CD14-positive monocyte (primary cell): Measurements from ENCODE around the gene CENPC. TPM values are rescaled to one million over a fixed set of nuclear protein-coding genes. Genes with fewer than 3 reads are reported as not detected.

Experiments
- DNase-seq, 3 donors: peaks; one replicate each; pipeline ENCODE4 v3.0.0-alpha.2; 2011 to 2022
- H2AFZ ChIP-seq: 2 replicates; pipeline ENCODE4 v1.6.0; 2012; ENCODE audit warnings: mild to moderate bottlenecking, low read depth, low read length, inconsistent platforms; ENCODE audit not compliant: insufficient read depth, poor library complexity, severe bottlenecking
- H3K27ac ChIP-seq, 2 donors: 1 replicate in 1 of 2; 2 replicates in 1 of 2; pipeline ENCODE4 v1.5.1; 2012 to 2013; ENCODE audit warnings: low read length in 2 of 2, control low read depth in 1 of 2, inconsistent platforms in 1 of 2, low read depth in 1 of 2, mild to moderate bottlenecking in 1 of 2
- H3K27me3 ChIP-seq, 2 donors: one replicate each; pipeline versions ENCODE4 v1.6.0 to v1.6.1; 2011 to 2013; ENCODE audit warnings: low read length in 2 of 2; ENCODE audit not compliant: control insufficient read depth in 2 of 2, insufficient read depth in 2 of 2
- H3K36me3 ChIP-seq, 2 donors: replicated peaks in 1 of 2; 1 replicate in 1 of 2; 2 replicates in 1 of 2; pipeline versions ENCODE4 v1.5.1 to v1.6.1; 2012 to 2013; ENCODE audit warnings: low read length in 2 of 2, control low read depth in 1 of 2, inconsistent platforms in 1 of 2, mild to moderate bottlenecking in 1 of 2; ENCODE audit not compliant: insufficient read depth in 2 of 2, control insufficient read depth in 1 of 2
- H3K4me1 ChIP-seq, 2 donors: 1 replicate in 1 of 2; 2 replicates in 1 of 2; pipeline versions ENCODE4 v1.5.1 to v1.6.1; 2012 to 2013; ENCODE audit warnings: low read length in 2 of 2, control low read depth in 1 of 2, inconsistent platforms in 1 of 2, mild to moderate bottlenecking in 1 of 2, moderate library complexity in 1 of 2; ENCODE audit not compliant: insufficient read depth in 2 of 2, control insufficient read depth in 1 of 2
- H3K4me2 ChIP-seq: replicated peaks from 2 replicates; pipeline ENCODE3; 2012; ENCODE audit warnings: low read length, moderate library complexity, mild to moderate bottlenecking; ENCODE audit not compliant: poor library complexity, severe bottlenecking; ENCODE audit errors: extremely low read depth
- H3K4me3 ChIP-seq, 3 experiments: fragments of 200-600 bp in 1 of 3; sonication (generic) in 1 of 3; replicated peaks in 1 of 3; 1 replicate in 2 of 3; 2 replicates in 1 of 3; pipeline ENCODE4 v1.5.1; 2011 to 2013; ENCODE audit warnings: low read length in 3 of 3, mild to moderate bottlenecking in 3 of 3, control low read depth in 2 of 3, low read depth in 2 of 3, inconsistent platforms in 1 of 3, moderate library complexity in 1 of 3
- H3K79me2 ChIP-seq: 2 replicates; pipeline ENCODE4 v1.6.0; 2012; ENCODE audit warnings: mild to moderate bottlenecking, control low read depth, inconsistent platforms, low read length, moderate library complexity; ENCODE audit not compliant: insufficient read depth
- H3K9ac ChIP-seq: 2 replicates; pipeline ENCODE4 v1.6.0; 2017; ENCODE audit warnings: low read length, mild to moderate bottlenecking; ENCODE audit not compliant: insufficient read depth, poor library complexity, severe bottlenecking
- H3K9me3 ChIP-seq, 2 donors: replicated peaks in 1 of 2; 1 replicate in 1 of 2; 2 replicates in 1 of 2; pipeline versions ENCODE4 v1.5.1 to v1.6.1; 2012 to 2013; ENCODE audit warnings: low read length in 2 of 2, control low read depth in 1 of 2; ENCODE audit not compliant: control insufficient read depth in 1 of 2, insufficient read depth in 1 of 2
- H4K20me1 ChIP-seq: 2 replicates; pipeline ENCODE4 v1.6.0; 2012; ENCODE audit warnings: mild to moderate bottlenecking, low read length, control low read depth, moderate library complexity; ENCODE audit not compliant: insufficient read depth
- H3K27ac Mint-ChIP-seq, 7 donors: one replicate each; pipeline ENCODE4 v1.8.0; 2020; ENCODE audit warnings: mild to moderate bottlenecking in 7 of 7, mixed read lengths in 7 of 7, moderate library complexity in 6 of 7, inconsistent platforms in 2 of 7
- H3K27me3 Mint-ChIP-seq, 3 donors: one replicate each; pipeline ENCODE4 v1.8.0; 2021 to 2022; ENCODE audit warnings: low read depth in 3 of 3, mild to moderate bottlenecking in 3 of 3, mixed read lengths in 3 of 3, moderate library complexity in 3 of 3, inconsistent platforms in 1 of 3
- H3K36me3 Mint-ChIP-seq, 2 donors: one replicate each; pipeline ENCODE4 v1.8.0; 2020; ENCODE audit warnings: mixed read lengths in 2 of 2, inconsistent platforms in 1 of 2, mild to moderate bottlenecking in 1 of 2
- H3K4me1 Mint-ChIP-seq: one replicate; pipeline ENCODE4 v1.8.0; 2020; ENCODE audit warnings: mild to moderate bottlenecking, mixed read lengths
- H3K4me3 Mint-ChIP-seq, 2 donors: one replicate each; pipeline ENCODE4 v1.8.0; 2020; ENCODE audit warnings: mild to moderate bottlenecking in 2 of 2, mixed read lengths in 2 of 2, moderate library complexity in 1 of 2
- H3K9me3 Mint-ChIP-seq, 7 donors: one replicate each; pipeline ENCODE4 v1.8.0; 2020 to 2022; ENCODE audit warnings: mixed read lengths in 7 of 7, mild to moderate bottlenecking in 6 of 7, moderate library complexity in 6 of 7, inconsistent platforms in 2 of 7
- WGBS: methylation state at CpG from one replicate; pipeline ENCODE4 v1.1.5; 2013; ENCODE audit warnings: missing lambda C conversion rate; ENCODE audit not compliant: insufficient coverage; 5-methylcytosine and 5-hydroxymethylcytosine counted together
- intact Hi-C, 2 donors: fragments of 100-400 bp; cut with micrococcal nuclease; formaldehyde crosslinking; loops; one replicate each; pipeline versions ENCODE4 v1.15.0 to v1.15.1; 2023
- polyA plus RNA-seq, 3 donors: library from polyadenylated mRNA; depleted of rRNA in 1 of 3; unstranded in 2 of 3; stranded (reverse) in 1 of 3; fragments of 300-500 nt in 2 of 3; fragments of >200 nt in 1 of 3; fragmentation: Illumina TruSeq in 2 of 3; gene quantifications; 1 replicate in 2 of 3; 2 replicates in 1 of 3; pipeline ENCODE4 v1.2.3, GENCODE V29; 2012 to 2021
- TF ChIP-seq, protein P1 (sequence below): fragments of 200-600 bp; IDR thresholded peaks from one replicate; pipeline ENCODE4 v1.8.0; 2022; ENCODE audit warnings: antibody characterized with exemption, mild to moderate bottlenecking

CENPC gene
- polyA plus RNA-seq, 3 donors, result 6.3 to 7.2 (median 6.7) TPM

DNA sequence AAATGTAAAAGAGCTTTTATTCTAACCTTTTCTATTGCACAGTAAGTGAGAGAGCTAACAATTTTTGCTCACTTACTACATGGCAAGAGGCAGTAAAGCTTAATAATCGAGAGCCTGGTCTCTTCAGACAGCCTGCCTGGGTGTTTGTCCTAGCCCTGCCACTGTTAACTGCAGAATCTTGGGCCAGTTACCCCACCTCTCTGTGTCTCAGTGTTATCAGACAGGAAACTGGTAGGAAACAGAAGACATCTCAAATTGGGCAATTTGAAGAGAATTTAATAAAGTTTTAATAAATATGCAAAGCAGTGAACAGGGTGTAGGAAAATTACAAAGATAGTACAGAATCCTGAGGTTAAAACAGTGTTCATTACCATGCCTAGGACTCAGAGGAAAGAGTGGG is 26.7 kb upstream of the CENPC start:
- TF ChIP-seq, protein P1, sequence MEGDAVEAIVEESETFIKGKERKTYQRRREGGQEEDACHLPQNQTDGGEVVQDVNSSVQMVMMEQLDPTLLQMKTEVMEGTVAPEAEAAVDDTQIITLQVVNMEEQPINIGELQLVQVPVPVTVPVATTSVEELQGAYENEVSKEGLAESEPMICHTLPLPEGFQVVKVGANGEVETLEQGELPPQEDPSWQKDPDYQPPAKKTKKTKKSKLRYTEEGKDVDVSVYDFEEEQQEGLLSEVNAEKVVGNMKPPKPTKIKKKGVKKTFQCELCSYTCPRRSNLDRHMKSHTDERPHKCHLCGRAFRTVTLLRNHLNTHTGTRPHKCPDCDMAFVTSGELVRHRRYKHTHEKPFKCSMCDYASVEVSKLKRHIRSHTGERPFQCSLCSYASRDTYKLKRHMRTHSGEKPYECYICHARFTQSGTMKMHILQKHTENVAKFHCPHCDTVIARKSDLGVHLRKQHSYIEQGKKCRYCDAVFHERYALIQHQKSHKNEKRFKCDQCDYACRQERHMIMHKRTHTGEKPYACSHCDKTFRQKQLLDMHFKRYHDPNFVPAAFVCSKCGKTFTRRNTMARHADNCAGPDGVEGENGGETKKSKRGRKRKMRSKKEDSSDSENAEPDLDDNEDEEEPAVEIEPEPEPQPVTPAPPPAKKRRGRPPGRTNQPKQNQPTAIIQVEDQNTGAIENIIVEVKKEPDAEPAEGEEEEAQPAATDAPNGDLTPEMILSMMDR, result no peak
- Histone ChIP-seq H3K4me1 (no peaks in the 10 kb centered on the region), H3K27me3 (no peaks in the 10 kb centered on the region), H3K27ac (no peak overlapping the region), H3K9ac (no peak overlapping the region), H2AFZ (peak overlapping the region; percentile 57), H3K4me2 (no peak overlapping the region), H3K36me3 (no peaks in the 10 kb centered on the region), H3K4me3 (no peak overlapping the region), H4K20me1 (no peaks in the 10 kb centered on the region), H3K79me2 (no peaks in the 10 kb centered on the region), H3K9me3 (no peaks in the 10 kb centered on the region)
- H3K36me3 Mint-ChIP-seq, result no peaks in the 10 kb centered on the region
- intact Hi-C loops, result no loop called here
- no peak overlapping the region for H3K27ac Mint-ChIP-seq
- DNase-seq, result no peak
- no peaks in the 10 kb centered on the region for H3K9me3 Mint-ChIP-seq
- peaks cover 10% of the 10 kb centered on the region for H3K4me1 Mint-ChIP-seq
- peaks cover 0 to 1% (median 0%) of the 10 kb centered on the region in 3 donors for H3K27me3 Mint-ChIP-seq
- WGBS, result 0% methylated on average over 1 of the region's 1 CpG
- no peak overlapping the region for H3K4me3 Mint-ChIP-seq

DNA sequence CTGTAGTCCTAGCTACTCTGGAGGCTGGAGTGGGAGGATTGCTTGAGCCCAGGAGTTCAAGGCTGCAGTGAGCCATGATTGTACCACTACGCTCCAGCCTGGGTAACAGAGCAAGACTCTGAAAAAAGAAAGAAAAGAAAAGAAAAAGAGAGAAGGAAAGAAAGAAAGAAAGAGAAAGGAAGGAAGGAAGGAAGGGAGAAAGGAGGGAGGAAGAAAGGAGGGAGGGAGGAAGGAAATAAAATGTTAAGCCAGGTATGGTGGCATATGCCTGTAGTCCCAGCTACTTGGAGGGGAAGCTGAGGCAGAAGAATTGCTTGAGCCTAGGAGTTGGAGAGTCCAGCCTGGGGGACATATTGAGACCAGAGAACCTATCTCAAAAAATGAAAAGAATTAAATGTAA is 25.2 kb upstream of the CENPC start:
- peaks cover 0 to 4% (median 0%) of the 10 kb centered on the region in 3 donors for H3K27me3 Mint-ChIP-seq
- peaks cover 9% of the 10 kb centered on the region for H3K4me1 Mint-ChIP-seq
- no peak overlapping the region for H3K27ac Mint-ChIP-seq

More for the DNA sequence above, 25.2 kb upstream of the CENPC start:
- Histone ChIP-seq H3K27ac (no peak overlapping the region), H3K36me3 (no peaks in the 10 kb centered on the region), H3K79me2 (no peaks in the 10 kb centered on the region), H2AFZ (no peak overlapping the region), H3K4me2 (no peak overlapping the region), H3K9me3 (no peaks in the 10 kb centered on the region), H3K4me3 (no peak overlapping the region), H3K27me3 (no peaks in the 10 kb centered on the region), H3K9ac (no peak overlapping the region), H3K4me1 (no peaks in the 10 kb centered on the region), H4K20me1 (no peaks in the 10 kb centered on the region)
- H3K4me3 Mint-ChIP-seq, result no peak overlapping the region
- TF ChIP-seq, protein P1, result no peak
- H3K36me3 Mint-ChIP-seq, result no peaks in the 10 kb centered on the region
- intact Hi-C loops, result no loop called here
- peaks cover 0 to 2% (median 0%) of the 10 kb centered on the region in 7 donors for H3K9me3 Mint-ChIP-seq
- no peak for DNase-seq
- 86% methylated on average over 1 of the region's 1 CpG for WGBS
